OCI-LY3 (cell line): ENCODE data around the gene HIVEP2.

Experiments used
- H2AFZ ChIP-seq: fragments of 200-600, 300-600 bp; shearing (Covaris generic); 2 replicates; pipeline ENCODE4 v1.6.0; 2014; ENCODE audit warnings: antibody characterized with exemption, low read depth, low read length
- H3K27ac ChIP-seq: fragments of 200-600, 300-600 bp; sonication (generic); 2 replicates; pipeline ENCODE4 v1.5.1; 2014; ENCODE audit warnings: mild to moderate bottlenecking, low read length, moderate library complexity, mixed read lengths
- H3K27me3 ChIP-seq: fragments of 200-600, 300-600 bp; sonication (generic); 2 replicates; pipeline ENCODE4 v1.6.1; 2014; ENCODE audit warnings: low read depth, low read length, mixed read lengths
- H3K36me3 ChIP-seq: fragments of 200-600, 300-600 bp; sonication (generic); replicated peaks from 2 replicates; pipeline ENCODE3; 2014; ENCODE audit warnings: low read depth, low read length, mixed read lengths
- H3K4me1 ChIP-seq: fragments of 300-600, 200-600 bp; sonication (generic); 2 replicates; pipeline ENCODE4 v1.6.1; 2014; ENCODE audit warnings: low read length, mixed read lengths
- H3K4me2 ChIP-seq: fragments of 200-600, 300-600 bp; sonication (generic); 2 replicates; pipeline ENCODE4 v1.6.1; 2014; ENCODE audit warnings: low read length, mixed read lengths
- H3K4me3 ChIP-seq: fragments of 300-600, 200-600 bp; sonication (generic); 2 replicates; pipeline ENCODE4 v1.5.1; 2014; ENCODE audit warnings: antibody characterized with exemption, mild to moderate bottlenecking, low read length, moderate library complexity
- H3K79me2 ChIP-seq: fragments of 300-600, 200-600 bp; shearing (Covaris generic); 2 replicates; pipeline ENCODE4 v1.6.1; 2014; ENCODE audit warnings: mild to moderate bottlenecking, low read length, mixed read lengths
- H3K9ac ChIP-seq: fragments of 300-600, 200-600 bp; shearing (Covaris generic); 2 replicates; pipeline ENCODE4 v1.6.0; 2014; ENCODE audit warnings: mild to moderate bottlenecking, low read length, moderate library complexity
- H3K9me3 ChIP-seq: fragments of 200-600, 300-600 bp; shearing (Covaris generic); 2 replicates; pipeline ENCODE4 v1.6.1; 2014; ENCODE audit warnings: low read length, mixed read lengths; ENCODE audit not compliant: insufficient read depth
- H4K20me1 ChIP-seq: fragments of 200-600, 300-600 bp; sonication (generic); 2 replicates; pipeline ENCODE4 v1.6.1; 2016; ENCODE audit warnings: low read length, mixed read lengths; ENCODE audit not compliant: insufficient read depth
- EZH2phosphoT487 ChIP-seq: fragments of 200-600 bp; shearing (Covaris generic); IDR thresholded peaks from 2 replicates; pipeline ENCODE4 v1.6.1; 2018; ENCODE audit warnings: antibody characterized with exemption, mixed run types, low read depth
- TF ChIP-seq, protein P1 (sequence below): fragments of 200-600, 300-600 bp; sonication (generic); IDR thresholded peaks from 2 replicates; pipeline ENCODE4 v1.5.1; 2014; ENCODE audit warnings: antibody characterized with exemption, low read length, low read depth

The HIVEP2 gene

DNA sequence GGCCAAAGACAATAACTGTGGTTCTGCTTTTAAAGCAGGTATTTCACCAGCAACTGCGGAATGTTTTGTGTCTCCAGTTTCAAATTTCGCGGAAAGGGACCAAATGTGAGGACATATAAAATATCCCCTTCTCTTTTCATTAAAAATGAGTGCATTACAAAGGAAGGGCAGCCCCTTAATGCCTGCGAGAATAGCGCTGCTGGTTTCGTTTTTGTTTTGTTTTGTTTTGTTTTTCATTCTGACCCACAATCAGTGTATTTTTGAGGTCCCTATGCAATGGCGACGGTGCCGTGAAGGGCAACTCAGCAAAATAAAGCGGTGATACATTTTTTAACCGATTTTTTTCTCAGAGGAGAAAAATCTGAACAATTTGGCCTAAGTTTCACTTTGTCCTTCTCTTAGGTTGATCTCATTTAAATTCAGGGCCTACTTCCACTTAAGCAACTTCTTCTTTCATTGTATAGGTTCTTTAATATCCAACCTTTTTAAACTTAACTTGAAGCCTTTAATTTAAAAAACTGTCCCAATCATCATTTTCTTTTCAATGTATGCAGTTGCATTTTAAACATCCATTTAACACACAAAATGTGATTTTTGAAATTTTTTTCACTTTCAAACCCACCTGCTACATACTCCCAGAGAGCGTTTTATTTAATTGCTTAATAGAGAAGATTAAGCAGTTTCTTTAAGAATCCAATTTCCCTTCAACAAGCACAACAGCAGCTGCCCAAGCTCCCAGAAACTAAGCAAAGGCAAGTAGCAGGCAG lies 2.9 kb upstream of the HIVEP2 start:
- H3K36me3 ChIP-seq, result no peaks in the 10 kb centered on the region
- H3K9ac ChIP-seq, result peak overlapping the region; percentile 87
- no peak for TF ChIP-seq EZH2phosphoT487
- TF ChIP-seq, protein P1, sequence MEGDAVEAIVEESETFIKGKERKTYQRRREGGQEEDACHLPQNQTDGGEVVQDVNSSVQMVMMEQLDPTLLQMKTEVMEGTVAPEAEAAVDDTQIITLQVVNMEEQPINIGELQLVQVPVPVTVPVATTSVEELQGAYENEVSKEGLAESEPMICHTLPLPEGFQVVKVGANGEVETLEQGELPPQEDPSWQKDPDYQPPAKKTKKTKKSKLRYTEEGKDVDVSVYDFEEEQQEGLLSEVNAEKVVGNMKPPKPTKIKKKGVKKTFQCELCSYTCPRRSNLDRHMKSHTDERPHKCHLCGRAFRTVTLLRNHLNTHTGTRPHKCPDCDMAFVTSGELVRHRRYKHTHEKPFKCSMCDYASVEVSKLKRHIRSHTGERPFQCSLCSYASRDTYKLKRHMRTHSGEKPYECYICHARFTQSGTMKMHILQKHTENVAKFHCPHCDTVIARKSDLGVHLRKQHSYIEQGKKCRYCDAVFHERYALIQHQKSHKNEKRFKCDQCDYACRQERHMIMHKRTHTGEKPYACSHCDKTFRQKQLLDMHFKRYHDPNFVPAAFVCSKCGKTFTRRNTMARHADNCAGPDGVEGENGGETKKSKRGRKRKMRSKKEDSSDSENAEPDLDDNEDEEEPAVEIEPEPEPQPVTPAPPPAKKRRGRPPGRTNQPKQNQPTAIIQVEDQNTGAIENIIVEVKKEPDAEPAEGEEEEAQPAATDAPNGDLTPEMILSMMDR, result no peak
- H3K79me2 ChIP-seq, result peaks cover 31% of the 10 kb centered on the region
- H3K9me3 ChIP-seq, result no peaks in the 10 kb centered on the region
- H3K27me3 ChIP-seq, result no peaks in the 10 kb centered on the region
- peaks cover 52% of the 10 kb centered on the region for H3K4me1 ChIP-seq
- peak overlapping the region; percentile 86 for H3K4me3 ChIP-seq
- H2AFZ ChIP-seq, result no peak overlapping the region; the same call in 1 of the 2 replicates
- peak overlapping the region; percentile 97 for H3K27ac ChIP-seq
- peaks cover 7% of the 10 kb centered on the region for H4K20me1 ChIP-seq
- peak overlapping the region; percentile 74 for H3K4me2 ChIP-seq

DNA sequence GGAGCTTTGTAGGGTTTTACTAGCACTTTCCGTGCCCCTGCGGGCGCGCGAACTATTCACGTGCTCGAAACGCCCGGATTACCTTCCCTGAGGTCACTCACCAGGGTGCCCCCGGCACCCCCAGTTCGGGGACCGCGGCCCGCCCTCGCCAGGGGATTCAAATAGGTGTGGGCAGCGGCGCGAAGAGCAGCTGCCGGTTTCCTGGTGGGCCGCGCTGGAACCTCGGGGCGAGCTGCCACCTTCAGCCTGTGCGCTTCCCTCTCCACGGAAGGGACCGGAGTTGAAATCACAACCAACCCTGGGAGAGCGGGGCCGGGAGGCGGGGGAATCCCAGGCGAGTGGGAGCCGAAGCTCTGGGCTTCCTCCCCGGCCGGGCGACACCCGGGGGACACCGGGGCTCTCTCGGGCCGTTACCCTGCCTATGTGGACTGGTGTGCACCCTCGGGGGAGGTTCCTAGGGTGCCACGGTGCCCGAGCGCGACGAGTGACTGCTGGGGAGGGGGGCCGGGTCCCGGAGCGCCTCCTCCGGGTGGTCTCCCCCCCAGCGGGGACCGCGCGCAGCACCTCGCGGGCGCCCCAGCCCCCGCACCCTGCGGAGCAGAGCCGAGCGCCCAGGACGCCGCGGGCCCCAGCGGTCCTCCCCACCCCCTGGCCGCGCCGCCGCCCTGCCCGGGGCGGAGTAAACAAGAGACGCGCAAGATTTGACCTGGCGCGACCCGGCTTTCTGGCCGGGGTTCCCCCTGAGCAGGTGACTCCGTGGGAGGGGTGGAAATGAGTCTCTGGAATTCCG lies 2.1 kb upstream of the HIVEP2 start:
- Histone ChIP-seq H3K27ac (peak overlapping the region; percentile 97), H3K4me1 (peaks cover 49% of the 10 kb centered on the region), H3K27me3 (no peaks in the 10 kb centered on the region), H4K20me1 (peaks cover 14% of the 10 kb centered on the region), H3K9ac (peak overlapping the region; percentile 87), H3K9me3 (no peaks in the 10 kb centered on the region), H3K36me3 (no peaks in the 10 kb centered on the region), H3K4me2 (peak overlapping the region; percentile 74), H3K79me2 (peaks cover 39% of the 10 kb centered on the region), H3K4me3 (peak overlapping the region; percentile 86), H2AFZ (0 out of 2 replicates have a peak overlapping the region, but pooled peaks have one; percentile 5)
- TF ChIP-seq, protein P1, result no peak
- TF ChIP-seq EZH2phosphoT487, result no peak

DNA sequence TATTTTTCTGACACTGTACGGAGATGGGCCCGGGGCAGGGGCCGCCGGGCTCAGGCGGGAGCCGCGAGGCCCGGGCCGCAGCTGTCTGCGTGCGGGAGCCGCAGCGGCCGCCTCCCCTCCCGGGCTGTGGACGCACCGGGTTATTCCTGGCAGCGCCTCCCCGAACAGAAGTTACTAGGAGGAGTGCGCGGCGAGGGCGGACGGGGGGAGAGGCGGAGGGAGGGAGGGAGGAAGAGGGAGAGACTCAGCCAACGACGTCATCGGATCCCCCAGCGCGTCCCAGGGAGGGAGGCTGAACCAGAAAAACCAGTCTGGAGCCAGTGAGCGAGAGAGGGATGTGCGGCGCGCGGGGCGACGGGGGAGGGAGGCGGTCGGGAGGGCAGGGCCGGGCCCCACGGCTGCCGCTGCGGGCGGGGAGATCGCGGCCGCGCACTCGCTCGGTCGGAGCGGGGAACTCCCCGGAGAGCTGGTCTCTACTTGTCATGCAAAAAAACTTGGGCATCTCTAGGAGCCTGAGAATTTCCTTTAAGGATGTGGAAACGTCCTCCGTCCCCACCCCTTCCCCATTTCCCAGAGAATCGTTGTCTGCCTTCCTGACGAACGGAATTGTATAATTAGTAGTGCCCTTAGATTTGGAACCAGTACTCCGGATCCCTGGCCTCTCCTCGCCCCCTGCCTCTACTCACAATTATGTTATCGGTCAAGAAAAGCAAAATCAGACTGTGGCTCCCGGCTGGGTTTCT lies 1.4 kb upstream of the HIVEP2 start:
- Histone ChIP-seq H3K9me3 (no peaks in the 10 kb centered on the region), H2AFZ (no peak overlapping the region), H3K4me2 (peak overlapping the region; percentile 74), H3K27ac (peak overlapping the region; percentile 97), H4K20me1 (peaks cover 21% of the 10 kb centered on the region), H3K79me2 (peaks cover 46% of the 10 kb centered on the region), H3K4me1 (peaks cover 42% of the 10 kb centered on the region), H3K36me3 (no peaks in the 10 kb centered on the region), H3K4me3 (peak overlapping the region; percentile 86), H3K9ac (peak overlapping the region; percentile 87), H3K27me3 (no peaks in the 10 kb centered on the region)
- TF ChIP-seq EZH2phosphoT487, result no peak
- TF ChIP-seq, protein P1, result no peak
